Testis (tissue), 3 donors: ENCODE results near the gene TPRG1. TPM values are rescaled to one million over a fixed set of nuclear protein-coding genes. Genes with fewer than 3 reads are reported as not detected.

Experiments
- DNase-seq: peaks from one replicate; pipeline ENCODE4 v3.0.0-alpha.2; 2019
- H3K27ac ChIP-seq, 2 donors: fragments of 200-600 bp; sonication (generic); one replicate each; pipeline ENCODE4 v1.5.1; 2019
- H3K27me3 ChIP-seq: fragments of 200-600 bp; sonication (generic); one replicate; pipeline ENCODE4 v1.5.1; 2019
- H3K36me3 ChIP-seq: fragments of 200-600 bp; sonication (generic); one replicate; pipeline ENCODE4 v1.5.1; 2017; ENCODE audit warnings: low read depth; ENCODE audit errors: missing control alignments
- H3K4me1 ChIP-seq: fragments of 200-600 bp; sonication (generic); one replicate; pipeline ENCODE4 v1.5.1; 2019
- H3K4me3 ChIP-seq, 2 donors: fragments of 200-600 bp; sonication (generic); one replicate each; pipeline ENCODE4 v1.5.1; 2017 to 2019
- H3K9me3 ChIP-seq: fragments of 200-600 bp; sonication (generic); one replicate; pipeline ENCODE4 v1.5.1; 2017
- POLR2A ChIP-seq: fragments of 450-650 bp; IDR thresholded peaks from one replicate; pipeline ENCODE4 v1.6.1; 2017; ENCODE audit warnings: antibody characterized with exemption, mild to moderate bottlenecking, moderate library complexity
- WGBS, 2 donors: methylation state at CpG; one replicate each; pipeline ENCODE4 v1.1.5; 2018; 5-methylcytosine and 5-hydroxymethylcytosine counted together
- intact Hi-C: fragments of 100-400 bp; cut with DNase I; formaldehyde crosslinking; loops from one replicate; pipeline ENCODE4 v1.15.1; 2023; ENCODE audit warnings: low total_unique reads
- polyA plus RNA-seq: library from polyadenylated mRNA; stranded (reverse); fragments of 350-450 nt; fragmentation: Illumina TruSeq; extraction: RNeasy Lipid Tissue Mini Kit (QIAGEN cat#74804); gene quantifications from one replicate; pipeline ENCODE4 v1.2.3, GENCODE V29; 2014; ENCODE audit warnings: low read depth, low replicate concordance; ENCODE audit not compliant: insufficient read depth
- total RNA-seq, 2 donors: library from RNA; depleted of rRNA; stranded (reverse); fragments of >200 nt; gene quantifications; one replicate each; pipeline ENCODE4 v1.2.3, GENCODE V29; 2016
- TF ChIP-seq, protein P1 (sequence below), 3 experiments: fragments of 450-650 bp in 2 of 3; fragments of 200-600 bp in 1 of 3; sonication (generic) in 1 of 3; IDR thresholded peaks; one replicate each; pipeline ENCODE4 v1.5.1; 2016 to 2019; ENCODE audit warnings: antibody characterized with exemption in 3 of 3, mild to moderate bottlenecking in 2 of 3, moderate library complexity in 1 of 3

TPRG1 gene
- total and polyA plus RNA-seq, 3 donors from 2014 or later, result 15.5 to 25.2 (median 15.9) TPM

DNA sequence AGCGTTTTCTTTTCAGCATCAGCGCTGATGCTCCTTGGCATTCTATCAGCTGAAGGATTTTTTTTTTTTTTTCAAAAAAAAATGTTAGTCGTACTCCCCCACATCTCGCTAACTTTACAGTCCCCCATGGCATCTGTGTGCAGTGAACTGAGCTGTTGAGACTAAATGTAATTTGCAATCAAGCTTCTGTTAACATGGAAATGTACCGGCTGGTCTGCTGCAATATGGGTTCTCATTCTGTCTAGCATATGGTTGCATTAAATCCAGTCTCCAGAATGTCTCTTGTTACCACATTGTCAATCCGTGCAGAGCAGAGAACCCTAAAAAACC is 32.2 kb upstream of the TPRG1 start:
- WGBS, 2 donors, result 57 to 58% methylated on average over 6 of the region's 6 CpGs
- no peak for DNase-seq
- Histone ChIP-seq H3K9me3 (no peaks in the 10 kb centered on the region), H3K36me3 (no peaks in the 10 kb centered on the region), H3K4me1 (no peaks in the 10 kb centered on the region), H3K27me3 (no peaks in the 10 kb centered on the region), H3K27ac (no peak overlapping the region), H3K4me3 (no peak overlapping the region)
- TF ChIP-seq POLR2A, result no peak
- TF ChIP-seq, protein P1, sequence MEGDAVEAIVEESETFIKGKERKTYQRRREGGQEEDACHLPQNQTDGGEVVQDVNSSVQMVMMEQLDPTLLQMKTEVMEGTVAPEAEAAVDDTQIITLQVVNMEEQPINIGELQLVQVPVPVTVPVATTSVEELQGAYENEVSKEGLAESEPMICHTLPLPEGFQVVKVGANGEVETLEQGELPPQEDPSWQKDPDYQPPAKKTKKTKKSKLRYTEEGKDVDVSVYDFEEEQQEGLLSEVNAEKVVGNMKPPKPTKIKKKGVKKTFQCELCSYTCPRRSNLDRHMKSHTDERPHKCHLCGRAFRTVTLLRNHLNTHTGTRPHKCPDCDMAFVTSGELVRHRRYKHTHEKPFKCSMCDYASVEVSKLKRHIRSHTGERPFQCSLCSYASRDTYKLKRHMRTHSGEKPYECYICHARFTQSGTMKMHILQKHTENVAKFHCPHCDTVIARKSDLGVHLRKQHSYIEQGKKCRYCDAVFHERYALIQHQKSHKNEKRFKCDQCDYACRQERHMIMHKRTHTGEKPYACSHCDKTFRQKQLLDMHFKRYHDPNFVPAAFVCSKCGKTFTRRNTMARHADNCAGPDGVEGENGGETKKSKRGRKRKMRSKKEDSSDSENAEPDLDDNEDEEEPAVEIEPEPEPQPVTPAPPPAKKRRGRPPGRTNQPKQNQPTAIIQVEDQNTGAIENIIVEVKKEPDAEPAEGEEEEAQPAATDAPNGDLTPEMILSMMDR (IDR thresholded peaks at IDR 0.05), result no peak
- intact Hi-C loops, result no loop called here

DNA sequence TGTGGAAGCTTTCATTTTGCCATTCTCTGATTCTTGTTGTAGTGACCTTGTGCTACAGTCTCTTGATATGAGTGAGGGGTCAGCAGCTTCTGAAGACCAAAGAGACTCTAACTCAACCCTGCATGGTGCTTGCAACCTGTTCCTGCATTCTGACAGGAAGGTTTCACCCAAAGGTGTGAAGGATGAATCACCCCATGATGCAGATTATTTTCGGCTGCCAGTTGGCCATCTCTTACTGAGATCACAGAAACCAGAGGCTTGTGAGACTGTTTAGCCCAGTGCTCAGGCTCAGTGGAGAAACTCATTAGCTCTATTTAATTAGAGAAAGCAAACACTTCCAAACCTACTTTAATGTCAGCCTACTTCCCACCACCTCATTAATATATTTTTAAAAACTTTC is 29.2 kb upstream of the TPRG1 start:
- Histone ChIP-seq H3K9me3 (no peaks in the 10 kb centered on the region), H3K36me3 (no peaks in the 10 kb centered on the region), H3K27ac (no peak overlapping the region), H3K27me3 (no peaks in the 10 kb centered on the region), H3K4me3 (no peak overlapping the region), H3K4me1 (peaks cover 4% of the 10 kb centered on the region)
- 79 to 94% methylated on average over 1 of the region's 1 CpG for WGBS, 2 donors
- no peak for DNase-seq
- intact Hi-C loops, result loop anchor here (10.0 kb wide), 2 partner anchors 168 to 1398 kb away; partner anchors contain the start of gene BCL6
- TF ChIP-seq, protein P1 (IDR thresholded peaks at IDR 0.05), result no peak
- no peak for TF ChIP-seq POLR2A

DNA sequence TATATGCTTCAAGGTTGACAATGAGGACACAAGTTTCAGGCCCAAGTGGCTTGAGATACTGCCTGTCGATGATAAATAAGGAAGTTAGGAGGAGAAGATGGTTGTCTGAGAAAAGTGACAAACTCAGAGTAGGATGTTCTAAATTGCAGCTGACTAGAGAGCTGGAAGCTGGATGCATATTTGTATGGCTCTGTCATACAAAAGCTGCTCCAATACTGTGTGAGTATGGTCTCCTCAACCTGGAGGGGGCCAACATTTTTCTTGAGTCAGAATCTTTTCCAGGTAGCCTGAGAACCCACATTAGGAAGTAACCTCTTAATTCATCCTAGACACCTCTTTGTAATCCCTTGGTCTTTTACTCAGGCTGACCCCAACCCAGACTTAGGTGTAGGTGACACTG is 28.4 kb upstream of the TPRG1 start:
- intact Hi-C loops, result loop anchor here (10.0 kb wide), 2 partner anchors 169 to 1399 kb away; partner anchors contain the start of gene BCL6
- TF ChIP-seq, protein P1 (IDR thresholded peaks at IDR 0.05), result no peak
- TF ChIP-seq POLR2A, result no peak
- no peak overlapping the region for H3K4me3 ChIP-seq
- no peaks in the 10 kb centered on the region for H3K9me3 ChIP-seq
- H3K27me3 ChIP-seq, result no peaks in the 10 kb centered on the region
- WGBS, 2 donors, result 90 to 94% methylated on average over 1 of the region's 1 CpG
- H3K4me1 ChIP-seq, result peaks cover 6% of the 10 kb centered on the region
- no peak for DNase-seq
- H3K27ac ChIP-seq, result no peak overlapping the region
- no peaks in the 10 kb centered on the region for H3K36me3 ChIP-seq

DNA sequence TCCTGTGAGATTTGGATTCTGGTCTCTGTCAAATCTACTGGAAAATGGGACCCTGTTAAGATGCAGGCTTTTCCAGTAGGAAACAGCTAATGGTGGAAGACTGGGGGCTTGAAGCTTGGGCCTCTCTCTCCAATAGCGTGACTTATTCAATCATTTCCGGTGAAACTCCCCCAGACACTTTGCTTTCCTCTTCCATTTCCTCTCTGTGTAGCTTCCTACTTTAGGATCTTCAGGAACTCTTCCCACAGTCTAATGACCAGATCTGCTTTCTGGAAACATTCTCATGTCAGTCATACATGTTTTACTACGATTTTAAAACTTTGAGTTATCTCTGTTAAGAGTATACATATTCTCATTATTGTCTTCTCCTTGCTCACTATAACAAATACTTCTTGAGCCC is 28.0 kb upstream of the TPRG1 start:
- intact Hi-C loops, result loop anchor here (10.0 kb wide), 2 partner anchors 169 to 1399 kb away; partner anchors contain the start of gene BCL6
- H3K9me3 ChIP-seq, result no peaks in the 10 kb centered on the region
- no peak overlapping the region for H3K4me3 ChIP-seq
- no peaks in the 10 kb centered on the region for H3K36me3 ChIP-seq
- H3K27ac ChIP-seq, result no peak overlapping the region
- H3K4me1 ChIP-seq, result peaks cover 6% of the 10 kb centered on the region
- no peak for DNase-seq
- 80 to 91% methylated on average over 3 of the region's 3 CpGs for WGBS, 2 donors
- H3K27me3 ChIP-seq, result no peaks in the 10 kb centered on the region
- TF ChIP-seq, protein P1 (IDR thresholded peaks at IDR 0.05), result no peak
- TF ChIP-seq POLR2A, result no peak

DNA sequence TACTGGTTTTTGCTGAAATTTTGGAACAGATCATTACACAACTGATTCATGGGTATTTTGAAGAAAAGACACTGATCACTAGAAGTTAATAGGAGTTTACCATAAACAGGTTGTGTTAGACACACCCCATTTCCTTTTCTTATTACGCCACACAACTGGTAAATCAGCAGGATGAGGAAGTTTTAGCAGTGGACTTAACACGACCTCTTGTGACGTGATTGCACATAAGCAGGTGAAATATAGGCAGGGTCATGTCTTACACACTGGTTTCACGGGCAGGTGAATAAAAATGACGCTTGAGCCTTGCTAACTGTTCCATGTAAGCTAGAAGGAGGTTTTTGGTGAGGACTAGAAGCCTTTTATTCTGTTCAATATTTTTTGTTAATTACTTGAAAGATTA is 27.1 kb upstream of the TPRG1 start:
- intact Hi-C loops, result loop anchor here (10.0 kb wide), 2 partner anchors 170 to 1400 kb away; partner anchors contain the start of gene BCL6
- TF ChIP-seq POLR2A, result no peak
- TF ChIP-seq, protein P1 (IDR thresholded peaks at IDR 0.05), result peak in 2 of 3 experiments; percentile 11 to 41
- Histone ChIP-seq H3K27me3 (no peaks in the 10 kb centered on the region), H3K27ac (no peak overlapping the region), H3K4me1 (peaks cover 6% of the 10 kb centered on the region), H3K4me3 (no peak overlapping the region), H3K9me3 (no peaks in the 10 kb centered on the region), H3K36me3 (no peaks in the 10 kb centered on the region)
- 43 to 69% methylated on average over 5 of the region's 5 CpGs for WGBS, 2 donors
- DNase-seq, result no peak
